HCT116 (cell line): ENCODE results near the gene UBE2J2. TPM values are rescaled to one million over a fixed set of nuclear protein-coding genes. Genes with fewer than 3 reads are reported as not detected.
A peak's percentile ranks its signal among the peaks of the same experiment; 100 is the strongest.

Experiments used
- ATAC-seq: fragments of 200-7000 bp; cut with Tn5 transposase; 2 replicates; pipeline ENCODE4 v1.9.1; 2020; ENCODE audit warnings: mild to moderate bottlenecking, moderate library complexity
- BruUV-seq: library from RNA; stranded (reverse); fragments of 400-500 nt; replicated peaks from 2 replicates; lab custom pipeline; 2021; lab: Mats Ljungman, UMichigan
- CTCF ChIA-PET: fragments of 300-600 bp; sonication (Branson Sonifier 250); formaldehyde crosslinking; loops from one replicate; lab custom pipeline; 2021; ENCODE audit warnings: antibody characterized with exemption; lab: Charles Lee
- POLR2A ChIA-PET: fragments of 300-600, 350-600 bp; sonication (Branson Sonifier 250); formaldehyde crosslinking; loops from one replicate; lab custom pipeline; 2021; ENCODE audit warnings: antibody characterized with exemption; lab: Charles Lee
- RAD21 ChIA-PET, 2 experiments: fragments of 300-600 bp; sonication (Branson Sonifier 250); formaldehyde crosslinking; loops; one replicate each; lab custom pipeline; 2023; ENCODE audit warnings: low total read pairs in 2 of 2; ENCODE audit not compliant: uncharacterized antibody in 2 of 2, unreplicated experiment in 2 of 2, low non-redundant PET in 1 of 2; lab: Charles Lee
- DNase-seq: peaks from one replicate; pipeline ENCODE4 v3.0.0-alpha.2; 2010; ENCODE audit warnings: low read depth, low spot score
- H2AFZ ChIP-seq: fragments of 200-600 bp; shearing (Covaris generic), sonication (generic); 2 replicates; pipeline ENCODE4 v1.6.1; 2017; ENCODE audit warnings: low read depth, mixed run types, mixed read lengths, antibody characterized with exemption, low read length; ENCODE audit not compliant: poor library complexity, severe bottlenecking
- H3K27ac ChIP-seq: 2 replicates; pipeline ENCODE4 v1.5.1; 2012; ENCODE audit warnings: low read depth, low read length
- H3K27me3 ChIP-seq: fragments of 200-600 bp; sonication (generic); 2 replicates; pipeline ENCODE4 v1.6.1; 2016; ENCODE audit warnings: mixed run types, low read length, mixed read lengths; ENCODE audit not compliant: insufficient read depth
- H3K36me3 ChIP-seq, 2 experiments: fragments of 200-500 bp in 1 of 2; fragments of 200-600 bp in 1 of 2; sonication (Bioruptor generic) in 1 of 2; sonication (generic) in 1 of 2; 2 replicates each; pipeline versions ENCODE4 v1.5.1 to v1.6.1; 2014 to 2016; ENCODE audit warnings: low read length in 2 of 2, inconsistent platforms in 1 of 2, mixed read lengths in 1 of 2, mixed run types in 1 of 2; ENCODE audit not compliant: insufficient read depth in 2 of 2, control insufficient read depth in 1 of 2
- H3K4me1 ChIP-seq, 2 experiments: fragments of 200-600 bp in 1 of 2; sonication (generic) in 1 of 2; 2 replicates each; pipeline versions ENCODE4 v1.5.1 to v1.6.1; 2012 to 2017; ENCODE audit warnings: low read length in 2 of 2, inconsistent platforms in 1 of 2, mild to moderate bottlenecking in 1 of 2, mixed read lengths in 1 of 2, mixed run types in 1 of 2, moderate library complexity in 1 of 2; ENCODE audit not compliant: insufficient read depth in 2 of 2, control insufficient read depth in 1 of 2
- H3K4me2 ChIP-seq: fragments of 200-600 bp; sonication (generic); 2 replicates; pipeline ENCODE4 v1.6.1; 2017; ENCODE audit warnings: mixed run types, low read length, mixed read lengths
- H3K4me3 ChIP-seq, 2 experiments: fragments of 200-600 bp in 1 of 2; sonication (generic) in 1 of 2; replicated peaks in 1 of 2; 2 replicates each; pipeline ENCODE4 v1.5.1; 2011 to 2016; ENCODE audit warnings: low read length in 2 of 2, control low read depth in 1 of 2, low read depth in 1 of 2, mild to moderate bottlenecking in 1 of 2, mixed read lengths in 1 of 2, mixed run types in 1 of 2
- H3K79me2 ChIP-seq: fragments of 200-600 bp; sonication (generic); 2 replicates; pipeline ENCODE4 v1.6.1; 2017; ENCODE audit warnings: mild to moderate bottlenecking, mixed run types, low read length, moderate library complexity, mixed read lengths; ENCODE audit not compliant: insufficient read depth
- H3K9ac ChIP-seq: fragments of 200-600 bp; sonication (generic); 2 replicates; pipeline ENCODE4 v1.6.1; 2016; ENCODE audit warnings: low read length, mixed read lengths
- H3K9me2 ChIP-seq: fragments of 200-600 bp; sonication (generic), shearing (Covaris generic); 2 replicates; pipeline ENCODE4 v1.6.1; 2017; ENCODE audit warnings: mixed run types, mild to moderate bottlenecking, moderate library complexity; ENCODE audit not compliant: insufficient read depth
- H3K9me3 ChIP-seq, 2 experiments: fragments of 200-500 bp in 1 of 2; fragments of 200-600 bp in 1 of 2; sonication (Bioruptor generic) in 1 of 2; sonication (generic) in 1 of 2; 2 replicates each; pipeline ENCODE4 v1.6.1; 2014 to 2017; ENCODE audit warnings: low read length in 2 of 2, mixed read lengths in 2 of 2, inconsistent platforms in 1 of 2, low read depth in 1 of 2, mild to moderate bottlenecking in 1 of 2, mixed run types in 1 of 2, moderate library complexity in 1 of 2; ENCODE audit not compliant: control insufficient read depth in 1 of 2, insufficient read depth in 1 of 2
- H4K20me1 ChIP-seq: fragments of 200-600 bp; sonication (generic), shearing (Covaris generic); 2 replicates; pipeline ENCODE4 v1.6.1; 2017; ENCODE audit warnings: mixed run types, mild to moderate bottlenecking, moderate library complexity; ENCODE audit not compliant: insufficient read depth
- ATF3 ChIP-seq: IDR thresholded peaks from 2 replicates; pipeline ENCODE4 v1.6.1; 2012
- CBX3 ChIP-seq: IDR thresholded peaks from 2 replicates; pipeline ENCODE4 v1.6.1; 2012; ENCODE audit warnings: low read depth
- CTCF ChIP-seq, 3 experiments: fragments of 200-600 bp in 1 of 3; sonication (generic) in 1 of 3; IDR thresholded peaks in 2 of 3; conservative IDR thresholded peaks in 1 of 3; 2 replicates each; pipeline ENCODE4 v1.5.1; 2012 to 2017; ENCODE audit warnings: low read depth in 2 of 3, low read length in 2 of 3, antibody characterized with exemption in 1 of 3, borderline replicate concordance in 1 of 3, control low read depth in 1 of 3, mild to moderate bottlenecking in 1 of 3, mixed read lengths in 1 of 3, mixed run types in 1 of 3, moderate library complexity in 1 of 3; ENCODE audit not compliant: insufficient read depth in 1 of 3
- ELF1 ChIP-seq: IDR thresholded peaks from 2 replicates; pipeline ENCODE4 v1.6.1; 2012; ENCODE audit warnings: low read depth, borderline replicate concordance
- EZH2 ChIP-seq: fragments of 200-600 bp; sonication (generic); IDR thresholded peaks from 2 replicates; pipeline ENCODE4 v1.6.1; 2017; ENCODE audit warnings: antibody characterized with exemption, mixed run types
- EZH2phosphoT487 ChIP-seq: fragments of 200-600 bp; IDR thresholded peaks from 2 replicates; pipeline ENCODE4 v1.6.1; 2018; ENCODE audit warnings: antibody characterized with exemption, borderline replicate concordance
- JUND ChIP-seq: IDR thresholded peaks from 2 replicates; pipeline ENCODE4 v1.6.1; 2012
- POLR2A ChIP-seq: IDR thresholded peaks from 2 replicates; pipeline ENCODE4 v1.7.0; 2011; ENCODE audit warnings: borderline replicate concordance; ENCODE audit not compliant: insufficient read depth, insufficient read length; ENCODE audit errors: extremely low read depth
- POLR2AphosphoS5 ChIP-seq: IDR thresholded peaks from 2 replicates; pipeline ENCODE4 v1.6.1; 2011; ENCODE audit warnings: mild to moderate bottlenecking, low read depth, low read length, moderate library complexity
- RAD21 ChIP-seq: IDR thresholded peaks from 2 replicates; pipeline ENCODE4 v1.6.1; 2012; ENCODE audit warnings: low read depth, mild to moderate bottlenecking
- REST ChIP-seq: IDR thresholded peaks from 2 replicates; pipeline ENCODE4 v1.6.1; 2012; ENCODE audit warnings: low read depth
- SP1 ChIP-seq: IDR thresholded peaks from 2 replicates; pipeline ENCODE4 v1.6.1; 2012; ENCODE audit warnings: low read depth
- TCF7L2 ChIP-seq: IDR thresholded peaks from 2 replicates; pipeline ENCODE4 v1.7.0; 2011; ENCODE audit warnings: borderline replicate concordance, inconsistent platforms; ENCODE audit not compliant: insufficient read depth, insufficient read length; ENCODE audit errors: extremely low read depth
- ZBTB33 ChIP-seq: IDR thresholded peaks from 2 replicates; pipeline ENCODE4 v1.6.1; 2011; ENCODE audit warnings: mild to moderate bottlenecking, low read length, moderate library complexity; ENCODE audit not compliant: insufficient replicate concordance; ENCODE audit errors: extremely low read depth
- ZFX ChIP-seq: fragments of 450-650 bp; IDR thresholded peaks from 2 replicates; pipeline ENCODE4 v1.6.1; 2017
- intact Hi-C: fragments of 100-400 bp; cut with micrococcal nuclease; formaldehyde crosslinking; loops from 2 replicates; pipeline ENCODE4 v1.10.0; 2022
- total RNA-seq: library from RNA; stranded (reverse); gene quantifications from one replicate; pipeline ENCODE4 v1.2.1, GENCODE V29; 2021; ENCODE audit not compliant: unreplicated experiment

The UBE2J2 gene
- total RNA-seq, 1 experiment from 2014 or later = 67.7 TPM

DNA sequence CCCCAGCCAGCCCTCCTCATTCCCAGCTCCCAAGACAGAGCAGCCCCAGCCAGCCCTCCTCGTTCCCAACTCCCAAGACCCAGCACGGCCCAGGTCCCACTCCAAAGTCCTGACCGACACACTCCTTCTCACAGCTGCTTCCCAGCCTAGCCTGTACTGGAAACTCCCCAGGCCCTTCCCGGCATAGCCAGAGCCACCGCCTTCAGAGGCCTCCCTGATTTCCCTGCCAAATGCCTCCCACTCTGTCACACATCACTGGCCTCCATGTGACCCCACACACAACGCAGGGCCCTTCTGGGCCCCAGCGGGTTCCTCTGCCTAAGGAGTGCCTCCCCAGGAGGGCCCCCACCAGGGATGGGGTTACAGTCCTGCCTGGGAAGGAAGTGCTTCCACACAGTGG lies 2.8 kb downstream of the UBE2J2 start:
- H3K79me2 ChIP-seq = peaks cover 65% of the 10 kb centered on the region

More for the DNA sequence above, 2.8 kb downstream of the UBE2J2 start:
- Histone ChIP-seq H3K9me2 (no peaks in the 10 kb centered on the region), H3K9ac (no peak overlapping the region), H3K4me3 (no peak overlapping the region), H3K36me3 (peaks cover 0 to 7% of the 10 kb centered on the region in 2 experiments; a peak in 2 of 4 replicates), H3K27me3 (no peaks in the 10 kb centered on the region), H3K4me2 (peak overlapping the region; percentile 93), H3K4me1 (peaks cover 15 to 34% of the 10 kb centered on the region in 2 experiments; a peak in 3 of 4 replicates), H3K27ac (no peak overlapping the region; the same call in 1 of the 2 replicates), H2AFZ (no peak overlapping the region), H3K9me3 (no peaks in the 10 kb centered on the region), H4K20me1 (no peaks in the 10 kb centered on the region)
- DNase-seq (no peak), ATAC-seq (no peak)
- intact Hi-C loops = no loop called here
- no TSS peak for BruUV-seq
- no peak for TF ChIP-seq RAD21
- no peak for TF ChIP-seq CBX3
- TF ChIP-seq POLR2A = no peak
- no peak for TF ChIP-seq ELF1
- no peak for TF ChIP-seq REST
- TF ChIP-seq EZH2 = no peak
- no peak for TF ChIP-seq TCF7L2
- TF ChIP-seq CTCF (IDR thresholded peaks at IDR 0.05 in 2 of 3, conservative IDR thresholded peaks at IDR 0.05 in 1 of 3; ENCODE audit: borderline replicate concordance in 1 of 3, insufficient read depth in 1 of 3, low read depth in 2 of 3, low read length in 2 of 3) = no peak
- TF ChIP-seq ZFX = no peak
- no peak for TF ChIP-seq ATF3
- no peak for TF ChIP-seq EZH2phosphoT487
- no peak for TF ChIP-seq JUND
- no peak for TF ChIP-seq POLR2AphosphoS5
- no peak for TF ChIP-seq ZBTB33
- TF ChIP-seq SP1 = no peak
- POLR2A ChIA-PET = no interaction called here
- CTCF ChIA-PET = no interaction called here
- RAD21 ChIA-PET = no interaction called here
